Measurements from ENCODE around the gene ADCK1. TPM values are rescaled to one million over a fixed set of nuclear protein-coding genes. Genes with fewer than 3 reads are reported as not detected.
A peak's percentile ranks its signal among the peaks of the same experiment; 100 is the strongest.
"Not testable (repeated sequence)": the region's sequence is repeated elsewhere in the genome, so short reads cannot be mapped to it uniquely, and the experiment has no call there.

Gene ADCK1
- total and polyA plus RNA-seq, 5 donors, result 5.5 to 11.8 (median 9.6) TPM

GRCh38 chr14:77782202-77782601 is 17.7 kb upstream of the ADCK1 start:
- no peak overlapping the region for H3K27ac ChIP-seq (ENCODE audit: low read length)
- no peak overlapping the region for H3K4me3 ChIP-seq (ENCODE audit: low read length)
- no peaks in the 10 kb centered on the region for H3K27me3 ChIP-seq (ENCODE audit: control insufficient read depth, insufficient read depth)
- no peaks in the 10 kb centered on the region for H3K9me3 ChIP-seq (ENCODE audit: control insufficient read depth, low read length)
- no peaks in the 10 kb centered on the region for H3K4me1 ChIP-seq (ENCODE audit: control insufficient read depth, insufficient read depth, low read length)
- DNase-seq (no peak), ATAC-seq (no peak)
- intact Hi-C loops (cut with DNase I), result no loop called here

DNA sequence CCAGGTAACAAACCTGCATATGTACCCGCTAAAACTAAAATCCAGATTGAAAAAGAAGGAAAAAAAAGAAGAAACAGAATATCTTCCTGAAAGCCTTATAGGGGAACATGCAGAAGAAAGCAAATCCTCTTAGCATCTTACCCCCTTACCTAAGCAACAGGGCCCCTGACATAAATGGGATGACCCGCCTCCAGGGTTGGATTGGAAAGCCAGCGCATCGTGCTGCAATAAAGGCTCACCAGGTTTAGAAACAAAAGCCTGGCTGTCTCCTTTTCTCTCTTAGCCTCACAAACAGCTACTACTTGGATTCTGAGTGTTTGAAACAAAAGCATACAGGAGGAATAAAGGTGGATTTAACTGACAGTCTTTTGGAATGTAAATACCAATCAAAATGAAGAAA is 13.8 kb upstream of the ADCK1 start:
- no peak for ATAC-seq
- H3K4me1 ChIP-seq (ENCODE audit: control insufficient read depth, insufficient read depth, low read length), result no peaks in the 10 kb centered on the region
- H3K4me3 ChIP-seq (ENCODE audit: low read length), result no peak overlapping the region
- H3K27ac ChIP-seq (ENCODE audit: low read length), result no peak overlapping the region
- H3K27me3 ChIP-seq (ENCODE audit: control insufficient read depth, insufficient read depth), result no peaks in the 10 kb centered on the region
- WGBS, result 44% methylated on average over 4 of the region's 4 CpGs
- H3K9me3 ChIP-seq (ENCODE audit: control insufficient read depth, low read length), result no peaks in the 10 kb centered on the region
- intact Hi-C loops (cut with DNase I), result no loop called here
- DNase-seq, result no peak

DNA sequence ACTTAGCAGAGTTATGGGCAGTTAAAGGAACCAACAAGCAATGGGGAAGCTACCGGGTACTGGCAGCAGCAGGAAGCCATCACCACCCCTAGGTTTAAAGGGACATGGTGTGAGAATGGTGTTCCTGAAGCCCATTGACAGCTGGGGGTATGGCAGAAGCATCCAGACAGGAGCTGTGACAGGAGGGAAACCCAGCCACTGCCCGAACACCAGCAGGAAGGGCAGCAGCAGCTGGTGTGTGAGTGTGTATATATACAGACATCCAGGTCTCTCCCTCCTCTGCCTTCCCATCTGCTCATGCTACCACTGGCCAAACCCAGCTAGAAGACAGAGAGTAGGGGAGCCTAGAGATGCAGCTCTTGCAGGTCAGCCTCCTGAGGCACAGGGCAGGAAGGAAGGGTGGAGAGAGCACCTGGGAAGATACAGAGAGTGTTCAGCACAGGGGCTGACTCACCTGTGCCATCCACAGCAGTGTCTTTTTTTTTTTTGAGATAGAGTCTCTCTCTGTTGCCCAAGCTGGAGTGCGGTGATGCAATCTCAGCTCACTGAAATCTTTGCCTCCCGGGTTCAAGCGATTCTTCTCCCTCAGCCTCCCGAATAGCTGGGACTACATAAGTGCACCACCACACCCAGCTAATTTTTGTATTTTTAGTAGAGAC is 9.2 kb upstream of the ADCK1 start:
- ATAC-seq (no peak), DNase-seq (no peak)
- intact Hi-C loops (cut with DNase I), result no loop called here
- Histone ChIP-seq H3K27ac (ENCODE audit: low read length) (no peak overlapping the region), H3K9me3 (ENCODE audit: control insufficient read depth, low read length) (no peaks in the 10 kb centered on the region), H3K4me3 (ENCODE audit: low read length) (no peak overlapping the region), H3K4me1 (ENCODE audit: control insufficient read depth, insufficient read depth, low read length) (no peaks in the 10 kb centered on the region), H3K27me3 (ENCODE audit: control insufficient read depth, insufficient read depth) (no peaks in the 10 kb centered on the region)
- WGBS, result 68% methylated on average over 6 of the region's 6 CpGs

DNA sequence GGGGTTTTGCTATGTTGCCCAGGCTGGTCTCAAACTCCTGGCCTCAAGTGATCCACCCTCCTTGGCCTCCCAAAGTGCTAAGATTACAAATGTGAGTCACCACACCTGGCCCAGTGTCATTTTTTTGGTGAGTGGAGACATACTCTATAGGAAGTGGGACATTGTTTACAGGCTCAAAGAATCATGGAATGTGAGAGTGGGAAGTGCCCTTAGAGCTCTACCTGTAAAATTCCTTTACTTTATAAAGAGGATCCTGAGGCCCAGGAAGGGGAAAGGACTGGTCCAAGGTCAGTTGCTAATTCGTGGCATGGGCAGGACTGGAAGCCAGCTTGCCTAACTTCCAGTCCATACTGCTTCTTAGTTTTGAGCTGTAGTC is 8.7 kb upstream of the ADCK1 start:
- DNase-seq, result no peak
- Histone ChIP-seq H3K27me3 (ENCODE audit: control insufficient read depth, insufficient read depth) (no peaks in the 10 kb centered on the region), H3K4me1 (ENCODE audit: control insufficient read depth, insufficient read depth, low read length) (no peaks in the 10 kb centered on the region), H3K27ac (ENCODE audit: low read length) (no peak overlapping the region), H3K9me3 (ENCODE audit: control insufficient read depth, low read length) (no peaks in the 10 kb centered on the region), H3K4me3 (ENCODE audit: low read length) (no peak overlapping the region)
- WGBS, result 69% methylated on average over 1 of the region's 1 CpG
- intact Hi-C loops (cut with DNase I), result no loop called here
- ATAC-seq, result no peak

GRCh38 chr14:77793255-77793654 is 6.7 kb upstream of the ADCK1 start:
- DNase-seq; H3K4me3 ChIP-seq (ENCODE audit: low read length); H3K4me1 ChIP-seq (ENCODE audit: control insufficient read depth, insufficient read depth, low read length); H3K27me3 ChIP-seq (ENCODE audit: control insufficient read depth, insufficient read depth); H3K27ac ChIP-seq (ENCODE audit: low read length); intact Hi-C loops (cut with DNase I); ATAC-seq; H3K9me3 ChIP-seq (ENCODE audit: control insufficient read depth, low read length): not testable (repeated sequence)
- WGBS, result 71% methylated on average over 3 of the region's 3 CpGs

GRCh38 chr14:77794357-77794756 is 5.6 kb upstream of the ADCK1 start:
- Histone ChIP-seq H3K27ac (ENCODE audit: low read length) (no peak overlapping the region), H3K4me1 (ENCODE audit: control insufficient read depth, insufficient read depth, low read length) (no peaks in the 10 kb centered on the region), H3K4me3 (ENCODE audit: low read length) (no peak overlapping the region), H3K27me3 (ENCODE audit: control insufficient read depth, insufficient read depth) (no peaks in the 10 kb centered on the region), H3K9me3 (ENCODE audit: control insufficient read depth, low read length) (no peaks in the 10 kb centered on the region)
- no peak for DNase-seq
- intact Hi-C loops (cut with DNase I), result no loop called here
- ATAC-seq, result no peak
- 71% methylated on average over 4 of the region's 4 CpGs for WGBS

DNA sequence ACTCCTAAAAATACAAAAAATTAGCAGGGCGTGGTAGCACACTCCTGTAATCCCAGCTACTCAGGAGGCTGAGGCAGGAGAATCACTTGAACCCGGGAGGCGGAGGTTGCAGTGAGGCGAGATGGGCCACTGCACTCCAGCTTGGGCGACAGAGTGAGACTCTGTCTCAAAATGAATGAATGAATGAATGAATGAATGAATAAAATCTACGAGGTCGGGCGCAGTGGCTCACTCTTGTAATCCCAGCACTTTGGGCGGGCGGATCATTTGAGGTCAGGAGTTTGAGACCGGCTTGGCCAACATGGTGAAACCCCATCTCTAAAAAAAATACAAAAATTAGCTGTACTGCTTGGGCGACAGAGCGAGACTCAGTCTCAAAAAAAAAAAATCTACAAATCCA is 453 bp upstream of the ADCK1 start:
- H3K4me1 ChIP-seq (ENCODE audit: control insufficient read depth, insufficient read depth, low read length); intact Hi-C loops (cut with DNase I); H3K27ac ChIP-seq (ENCODE audit: low read length); ATAC-seq; H3K27me3 ChIP-seq (ENCODE audit: control insufficient read depth, insufficient read depth); H3K9me3 ChIP-seq (ENCODE audit: control insufficient read depth, low read length): not testable (repeated sequence)
- peak overlapping the region; percentile 58 for H3K4me3 ChIP-seq (ENCODE audit: low read length)
- DNase-seq, result peak in 1 of 3 donors; percentile 16
- 77% methylated on average over 13 of the region's 13 CpGs for WGBS

DNA sequence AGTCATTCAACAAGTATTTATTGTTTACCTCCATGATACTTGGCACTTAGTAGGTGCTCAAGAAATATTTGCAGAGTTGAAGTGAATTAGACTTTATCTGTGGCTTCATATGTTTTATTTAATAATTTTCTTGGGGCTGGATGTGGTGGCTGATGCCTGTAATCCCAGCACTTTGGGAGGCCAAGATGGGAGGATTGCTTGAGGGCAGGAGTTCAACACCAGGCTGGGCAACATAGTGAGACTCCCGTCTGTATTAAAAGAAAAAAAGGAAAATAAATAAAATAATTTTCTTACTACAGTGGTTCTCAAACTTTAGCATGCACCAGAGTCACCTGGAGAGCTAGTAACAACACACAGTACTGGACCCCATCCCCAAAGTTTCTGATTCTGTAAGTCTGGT is 905 bp downstream of the ADCK1 start:
- Histone ChIP-seq H3K4me3 (ENCODE audit: low read length) (peak overlapping the region; percentile 58), H3K4me1 (ENCODE audit: control insufficient read depth, insufficient read depth, low read length) (no peaks in the 10 kb centered on the region), H3K9me3 (ENCODE audit: control insufficient read depth, low read length) (no peaks in the 10 kb centered on the region), H3K27ac (ENCODE audit: low read length) (no peak overlapping the region), H3K27me3 (ENCODE audit: control insufficient read depth, insufficient read depth) (no peaks in the 10 kb centered on the region)
- intact Hi-C loops (cut with DNase I), result loop anchor here in 1 of 4 donors (2.0 kb wide), 1 partner anchor 38 kb away; no protein-coding TSS in a partner anchor
- DNase-seq, result no peak
- 90% methylated on average over 1 of the region's 1 CpG for WGBS
- no peak for ATAC-seq

DNA sequence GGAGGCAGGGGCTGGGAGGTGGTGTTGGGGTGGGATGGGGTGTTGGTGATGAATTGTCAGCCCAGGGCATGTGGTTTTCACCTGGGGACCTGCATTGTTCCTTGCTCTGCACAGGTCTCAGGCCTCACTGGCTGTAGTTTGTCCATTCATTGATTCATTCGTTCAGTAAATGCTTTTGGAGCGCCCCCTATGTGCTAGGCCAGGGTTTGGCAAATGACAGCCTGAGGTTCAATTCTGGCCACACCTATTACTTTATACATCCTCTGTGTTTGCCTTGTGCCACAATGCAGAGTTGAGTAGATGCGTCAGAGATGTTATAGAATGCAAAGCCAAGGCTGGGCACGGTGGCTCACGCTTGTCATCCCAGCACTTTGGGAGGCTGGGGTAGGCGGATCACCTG is 4.7 kb downstream of the ADCK1 start:
- Histone ChIP-seq H3K4me3 (ENCODE audit: low read length) (no peak overlapping the region), H3K4me1 (ENCODE audit: control insufficient read depth, insufficient read depth, low read length) (peaks cover 1% of the 10 kb centered on the region), H3K9me3 (ENCODE audit: control insufficient read depth, low read length) (no peaks in the 10 kb centered on the region), H3K27me3 (ENCODE audit: control insufficient read depth, insufficient read depth) (no peaks in the 10 kb centered on the region), H3K27ac (ENCODE audit: low read length) (no peak overlapping the region)
- intact Hi-C loops (cut with DNase I), result no loop called here
- 60% methylated on average over 6 of the region's 6 CpGs for WGBS
- DNase-seq, result no peak
- ATAC-seq, result no peak

DNA sequence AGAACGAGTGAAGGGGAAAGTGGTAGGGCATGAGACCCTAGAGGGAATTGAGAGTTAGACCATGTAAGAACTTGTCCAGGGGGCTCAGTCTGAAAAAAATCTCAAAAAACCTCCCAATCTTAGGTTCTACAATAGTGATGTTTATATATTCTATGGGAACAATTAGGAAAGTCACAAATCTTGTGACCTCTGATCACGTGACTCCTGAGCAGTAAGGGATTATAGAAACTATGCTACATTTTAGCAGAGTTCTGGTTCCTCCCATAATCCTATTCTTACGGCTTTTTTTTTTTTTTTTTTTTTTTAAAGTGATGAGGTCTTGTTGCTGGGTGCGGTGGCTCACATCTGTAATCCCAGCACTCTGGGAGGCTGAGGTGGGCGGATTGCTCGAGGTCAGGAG is 5.8 kb downstream of the ADCK1 start:
- ATAC-seq, result no peak
- H3K4me3 ChIP-seq (ENCODE audit: low read length), result no peak overlapping the region
- DNase-seq, result no peak
- WGBS, result 82% methylated on average over 6 of the region's 6 CpGs
- H3K27me3 ChIP-seq (ENCODE audit: control insufficient read depth, insufficient read depth), result no peaks in the 10 kb centered on the region
- no peak overlapping the region for H3K27ac ChIP-seq (ENCODE audit: low read length)
- H3K4me1 ChIP-seq (ENCODE audit: control insufficient read depth, insufficient read depth, low read length), result peaks cover 1% of the 10 kb centered on the region
- no peaks in the 10 kb centered on the region for H3K9me3 ChIP-seq (ENCODE audit: control insufficient read depth, low read length)
- intact Hi-C loops (cut with DNase I), result no loop called here

DNA sequence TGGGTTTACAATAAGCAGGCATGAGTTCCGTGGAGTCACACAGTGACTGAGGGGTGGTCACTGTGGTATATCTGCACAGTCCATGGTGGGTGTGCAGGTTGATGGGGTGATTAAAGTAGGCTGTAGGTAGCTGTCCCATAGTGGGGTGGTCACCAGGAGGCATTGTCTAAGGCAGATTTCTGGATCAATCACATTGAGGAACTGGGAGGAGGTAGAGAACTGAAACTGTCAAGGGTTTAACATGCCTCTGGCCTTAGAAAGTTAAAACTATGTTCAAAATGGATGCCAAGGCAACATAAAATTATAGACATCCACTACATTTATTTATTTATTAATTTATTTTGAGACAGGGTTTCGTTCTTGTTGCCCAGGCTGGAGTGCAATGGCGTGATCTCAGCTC is 8.3 kb downstream of the ADCK1 start:
- DNase-seq (no peak), ATAC-seq (no peak)
- intact Hi-C loops (cut with DNase I), result no loop called here
- Histone ChIP-seq H3K4me1 (ENCODE audit: control insufficient read depth, insufficient read depth, low read length) (peaks cover 1% of the 10 kb centered on the region), H3K9me3 (ENCODE audit: control insufficient read depth, low read length) (no peaks in the 10 kb centered on the region), H3K4me3 (ENCODE audit: low read length) (no peak overlapping the region), H3K27ac (ENCODE audit: low read length) (no peak overlapping the region), H3K27me3 (ENCODE audit: control insufficient read depth, insufficient read depth) (no peaks in the 10 kb centered on the region)
- 97% methylated on average over 3 of the region's 3 CpGs for WGBS

- no peak overlapping the region for H3K27ac ChIP-seq (ENCODE audit: low read length)
- 98% methylated on average over 1 of the region's 1 CpG for WGBS
- ATAC-seq (no peak), DNase-seq (no peak)
- no peak overlapping the region for H3K4me3 ChIP-seq (ENCODE audit: low read length)
- H3K4me1 ChIP-seq (ENCODE audit: control insufficient read depth, insufficient read depth, low read length), result peaks cover 1% of the 10 kb centered on the region
- no peaks in the 10 kb centered on the region for H3K9me3 ChIP-seq (ENCODE audit: control insufficient read depth, low read length)
- intact Hi-C loops (cut with DNase I), result no loop called here
- no peaks in the 10 kb centered on the region for H3K27me3 ChIP-seq (ENCODE audit: control insufficient read depth, insufficient read depth)
Measured at GRCh38 chr14:77809011-77809410, 9.1 kb downstream of the ADCK1 start.

Measured in right cardiac atrium (tissue), 5 donors.